GM12864 (cell line): Measurements from ENCODE around the gene WWP2.

Experiments used
- DNase-seq: peaks from one replicate; pipeline ENCODE4 v3.0.0-alpha.2; 2011; ENCODE audit warnings: low read depth
- H3K4me3 ChIP-seq: 2 replicates; pipeline ENCODE4 v1.5.1; 2011; ENCODE audit warnings: mild to moderate bottlenecking, low read depth, low read length, control low read depth
- CTCF ChIP-seq: IDR thresholded peaks from 2 replicates; pipeline ENCODE4 v1.5.1; 2011; ENCODE audit warnings: low read depth, mild to moderate bottlenecking, moderate library complexity, low read length, control low read depth, inconsistent platforms; ENCODE audit errors: missing control alignments

Gene WWP2

GRCh38 chr16:69741519-69741918, 20.6 kb upstream of the WWP2 start:
- no peak overlapping the region for H3K4me3 ChIP-seq
- TF ChIP-seq CTCF: no peak
- DNase-seq: no peak

- no peak for DNase-seq
- H3K4me3 ChIP-seq: no peak overlapping the region
- TF ChIP-seq CTCF: no peak
These were observed 19.9 kb upstream of the WWP2 start for GRCh38 chr16:69741951-69742904.

GRCh38 chr16:69744363-69745231, 17.5 kb upstream of the WWP2 start:
- H3K4me3 ChIP-seq: no peak overlapping the region
- TF ChIP-seq CTCF: no peak
- no peak for DNase-seq

GRCh38 chr16:69745232-69745612, 16.9 kb upstream of the WWP2 start:
- no peak for TF ChIP-seq CTCF
- no peak overlapping the region for H3K4me3 ChIP-seq
- DNase-seq: no peak

GRCh38 chr16:69745959-69746358, 16.2 kb upstream of the WWP2 start:
- no peak for TF ChIP-seq CTCF
- H3K4me3 ChIP-seq: no peak overlapping the region
- no peak for DNase-seq

GRCh38 chr16:69747115-69747514, 15.0 kb upstream of the WWP2 start:
- no peak overlapping the region for H3K4me3 ChIP-seq
- no peak for TF ChIP-seq CTCF
- DNase-seq: no peak
